ENCODE measurements around the gene HAAO. TPM values are rescaled to one million over a fixed set of nuclear protein-coding genes. Genes with fewer than 3 reads are reported as not detected.

Gene HAAO
- total RNA-seq, 2 experiments from 2014 or later, result 0.41 to 0.52 TPM

GRCh38 chr2:42723465-42723864 lies 68.9 kb downstream of the HAAO start:
- H3K9me3 Mint-ChIP-seq, result no peaks in the 10 kb centered on the region
- intact Hi-C loops (cut with micrococcal nuclease), result loop anchor here (2.0 kb wide), 1 partner anchor 87 kb away; no protein-coding TSS in a partner anchor
- CTCF ChIA-PET, result no interaction called here
- H3K27me3 Mint-ChIP-seq (ENCODE audit: low read depth), result no peaks in the 10 kb centered on the region
- no peak overlapping the region for H3K4me3 Mint-ChIP-seq
- peaks cover 3% of the 10 kb centered on the region for H3K36me3 Mint-ChIP-seq (ENCODE audit: low read depth)
- no peak overlapping the region for H3K27ac Mint-ChIP-seq
- H3K4me1 Mint-ChIP-seq (ENCODE audit: low read depth), result peaks cover 10% of the 10 kb centered on the region
- DNase-seq, result no peak

- Mint-ChIP-seq H3K27ac (peak overlapping the region; percentile 39), H3K27me3 (ENCODE audit: low read depth) (no peaks in the 10 kb centered on the region), H3K4me3 (no peak overlapping the region), H3K4me1 (ENCODE audit: low read depth) (peaks cover 10% of the 10 kb centered on the region), H3K36me3 (ENCODE audit: low read depth) (peaks cover 3% of the 10 kb centered on the region), H3K9me3 (no peaks in the 10 kb centered on the region)
- CTCF ChIA-PET, result interaction anchor here (0.6 kb wide), 1 partner anchor 23 kb away, joined by 3 read pairs; no protein-coding TSS in a partner anchor
- intact Hi-C loops (cut with micrococcal nuclease), result loop anchor here (1.0 to 2.0 kb wide), 2 partner anchors 88 to 361 kb away; partner anchors contain the start of gene COX7A2L
- DNase-seq, result peak; percentile 77
Measured at GRCh38 chr2:42722320-42723190, 69.8 kb downstream of the HAAO start.

GRCh38 chr2:42721898-42722297 lies 70.5 kb downstream of the HAAO start:
- intact Hi-C loops (cut with micrococcal nuclease), result loop anchor here (1.0 to 2.0 kb wide), 2 partner anchors 89 to 361 kb away; partner anchors contain the start of gene COX7A2L
- Mint-ChIP-seq H3K27ac (no peak overlapping the region), H3K9me3 (no peaks in the 10 kb centered on the region), H3K27me3 (ENCODE audit: low read depth) (no peaks in the 10 kb centered on the region), H3K4me3 (no peak overlapping the region), H3K4me1 (ENCODE audit: low read depth) (peaks cover 10% of the 10 kb centered on the region), H3K36me3 (ENCODE audit: low read depth) (peaks cover 3% of the 10 kb centered on the region)
- DNase-seq, result no peak
- CTCF ChIA-PET, result interaction anchor here (0.6 kb wide), 1 partner anchor 22 kb away, joined by 3 read pairs; no protein-coding TSS in a partner anchor

Other genes with a start within 250 kb of the HAAO start
- gene MTA3, start 224.0 kb downstream of the HAAO start, total RNA-seq, result 10 to 100 TPM; 31.9 to 38.0 TPM
- under 1 TPM in 1 of 2 experiments, not detected in 1; 0.14 TPM for gene OXER1, start 28.4 kb downstream of the HAAO start, total RNA-seq